Measurements from ENCODE around the gene DYNLT5.
"Not testable (repeated sequence)": the region's sequence is repeated elsewhere in the genome, so short reads cannot be mapped to it uniquely, and the experiment has no call there.

Gene DYNLT5

DNA sequence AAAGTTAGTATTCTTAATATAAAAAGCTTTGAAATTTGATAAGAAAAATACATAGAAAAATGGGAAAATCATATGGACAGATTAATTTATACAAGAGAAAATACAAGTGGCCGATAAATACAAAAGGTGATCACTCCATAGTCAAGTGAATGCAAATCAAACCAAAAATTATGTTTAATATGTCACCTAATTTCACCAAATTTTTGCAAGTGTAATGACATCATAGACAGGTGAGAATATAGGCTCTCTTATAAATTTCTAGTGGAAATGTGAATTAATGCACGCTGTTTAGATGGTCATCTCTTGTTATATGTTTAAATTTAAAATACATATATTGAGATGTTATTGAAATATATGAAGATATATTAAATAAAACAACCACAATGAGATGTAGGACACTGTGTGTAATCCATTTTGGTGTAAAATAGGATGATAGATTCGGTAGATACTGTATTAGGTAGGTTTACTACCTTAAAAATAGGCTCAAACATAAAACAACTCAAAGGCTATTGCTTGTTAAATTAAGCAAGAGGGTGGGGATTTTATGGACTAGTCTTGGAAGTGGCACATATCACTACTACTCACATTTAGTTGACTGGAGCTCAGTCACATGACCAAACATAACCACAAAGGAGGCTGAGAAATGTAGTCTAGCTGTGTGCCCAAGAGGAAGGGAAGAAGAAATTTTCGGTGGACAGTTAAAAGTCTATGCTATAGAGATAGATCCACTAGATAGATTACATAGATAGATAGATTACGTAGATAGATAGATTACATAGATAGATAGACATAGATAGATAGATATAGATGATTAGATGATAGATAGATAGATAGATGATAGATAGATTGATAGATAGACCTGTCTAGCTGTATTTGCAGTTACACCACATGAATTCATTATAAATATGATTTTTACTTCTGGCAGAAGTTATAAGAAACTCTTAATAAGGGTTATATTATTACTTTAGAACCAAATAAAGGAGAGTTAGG lies 39.7 kb downstream of the DYNLT5 start:
- Histone ChIP-seq H3K9ac (ENCODE audit: low read depth, low read length) (no peak overlapping the region), H3K4me1 (ENCODE audit: insufficient read depth, low read length) (no peaks in the 10 kb centered on the region), H3K9me3 (ENCODE audit: control insufficient read depth, insufficient read depth, low read length) (no peaks in the 10 kb centered on the region), H3K36me3 (ENCODE audit: insufficient read depth, low read length) (no peaks in the 10 kb centered on the region)

DNA sequence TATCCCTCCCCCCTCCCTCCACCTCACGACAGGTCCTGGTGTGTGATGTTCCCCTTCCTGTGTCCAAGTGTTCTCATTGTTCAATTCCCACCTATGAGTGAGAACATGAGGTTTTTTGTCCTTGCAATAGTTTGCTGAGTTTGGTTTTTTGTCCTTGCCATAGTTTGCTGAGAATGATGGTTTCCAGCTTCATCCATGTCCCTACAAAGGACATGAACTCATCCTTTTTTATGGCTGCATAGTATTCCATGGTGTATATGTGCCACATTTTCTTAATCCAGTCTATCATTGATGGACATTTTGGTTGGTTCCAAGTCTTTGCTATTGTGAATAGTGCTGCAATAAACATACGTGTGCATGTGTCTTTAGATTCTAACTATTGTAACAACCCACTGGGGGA lies 43.6 kb downstream of the DYNLT5 start:
- H3K9ac ChIP-seq (ENCODE audit: low read depth, low read length); H3K9me3 ChIP-seq (ENCODE audit: control insufficient read depth, insufficient read depth, low read length); H3K4me1 ChIP-seq (ENCODE audit: insufficient read depth, low read length); H3K36me3 ChIP-seq (ENCODE audit: insufficient read depth, low read length): not testable (repeated sequence)

- Histone ChIP-seq H3K9ac (ENCODE audit: low read depth, low read length) (no peak overlapping the region), H3K4me1 (ENCODE audit: insufficient read depth, low read length) (no peaks in the 10 kb centered on the region), H3K9me3 (ENCODE audit: control insufficient read depth, insufficient read depth, low read length) (no peaks in the 10 kb centered on the region), H3K36me3 (ENCODE audit: insufficient read depth, low read length) (no peaks in the 10 kb centered on the region)
Measured at GRCh38 chr1:66809245-66809644, 57.0 kb downstream of the DYNLT5 start.

DNA sequence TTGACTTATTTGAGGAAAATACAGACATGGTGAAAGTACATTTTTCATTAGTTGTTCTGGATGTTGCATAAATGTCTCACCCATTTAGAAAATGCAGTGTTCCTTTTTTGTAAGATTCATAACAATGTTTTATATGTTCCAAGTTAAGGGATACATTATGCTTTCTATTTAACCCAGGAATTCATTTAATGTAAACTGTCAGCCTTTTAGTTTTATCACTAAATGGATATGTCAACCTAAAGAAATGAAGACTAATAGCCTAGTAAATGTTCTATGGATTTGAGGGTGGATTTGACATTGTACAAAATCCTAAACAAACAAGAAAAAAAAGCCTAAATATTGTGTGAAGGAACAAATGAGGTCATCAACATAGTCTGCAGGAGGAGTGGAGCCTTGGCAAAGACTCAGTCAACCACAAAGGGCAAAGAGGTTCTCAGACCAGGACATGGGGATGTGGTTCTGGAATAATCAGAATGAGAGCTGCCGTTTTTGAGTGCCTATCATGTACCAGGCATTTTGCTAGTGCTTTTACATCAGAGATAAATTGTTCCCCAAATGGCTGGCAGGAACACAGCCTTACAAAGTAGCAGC lies 57.6 kb downstream of the DYNLT5 start:
- Histone ChIP-seq H3K9ac (ENCODE audit: low read depth, low read length) (no peak overlapping the region), H3K9me3 (ENCODE audit: control insufficient read depth, insufficient read depth, low read length) (no peaks in the 10 kb centered on the region), H3K36me3 (ENCODE audit: insufficient read depth, low read length) (no peaks in the 10 kb centered on the region), H3K4me1 (ENCODE audit: insufficient read depth, low read length) (no peaks in the 10 kb centered on the region)

GRCh38 chr1:66824771-66825170 lies 72.5 kb downstream of the DYNLT5 start:
- no peaks in the 10 kb centered on the region for H3K4me1 ChIP-seq (ENCODE audit: insufficient read depth, low read length)
- no peaks in the 10 kb centered on the region for H3K36me3 ChIP-seq (ENCODE audit: insufficient read depth, low read length)
- no peaks in the 10 kb centered on the region for H3K9me3 ChIP-seq (ENCODE audit: control insufficient read depth, insufficient read depth, low read length)
- no peak overlapping the region for H3K9ac ChIP-seq (ENCODE audit: low read depth, low read length)
